ENCODE data around the gene TEX52. TPM values are rescaled to one million over a fixed set of nuclear protein-coding genes. Genes with fewer than 3 reads are reported as not detected.

Gene TEX52
- total RNA-seq, 1 experiment from 2014 or later = not detected

GRCh38 chr12:2844786-2845185, 12.1 kb downstream of the TEX52 start:
- H3K4me1 ChIP-seq (ENCODE audit: insufficient read depth, low read length, poor library complexity, severe bottlenecking) = peaks cover 25% of the 10 kb centered on the region

GRCh38 chr12:2842948-2843347, 13.9 kb downstream of the TEX52 start:
- ChIA-PET POLR2A (ENCODE audit: low non-redundant PET) (no interaction called here), CTCF (interaction anchor here (0.7 to 1.0 kb wide), 3 partner anchors 11 to 391 kb away, joined by 3 read pairs; no protein-coding TSS in a partner anchor)
- Histone ChIP-seq H3K36me3 (ENCODE audit: insufficient read depth, low read length, poor library complexity, severe bottlenecking) (no peaks in the 10 kb centered on the region), H3K27me3 (replicated peaks; ENCODE audit: insufficient read depth, low read depth, low read length, poor library complexity) (no peaks in the 10 kb centered on the region), H3K9me3 (ENCODE audit: low read depth, low read length, poor library complexity, severe bottlenecking) (no peaks in the 10 kb centered on the region), H3K4me1 (ENCODE audit: insufficient read depth, low read length, poor library complexity, severe bottlenecking) (peaks cover 25% of the 10 kb centered on the region), H3K4me3 (ENCODE audit: low read depth, low read length, poor library complexity, severe bottlenecking) (no peak overlapping the region), H3K27ac (ENCODE audit: low read depth, low read length, poor library complexity, severe bottlenecking) (no peak overlapping the region)
- no TSS peak for BruUV-seq (replicated peaks)
- TF ChIP-seq EZH2 (IDR thresholded peaks at IDR 0.05; ENCODE audit: borderline replicate concordance, low read depth, low read length, poor library complexity, severe bottlenecking) (no peak), CTCF (conservative IDR thresholded peaks at IDR 0.05; ENCODE audit: low read depth, low read length) (no peak)
- intact Hi-C loops (cut with micrococcal nuclease; ENCODE audit: unreplicated experiment) = no loop called here
- DNase-seq (ENCODE audit: low spot score) = no peak

More at GRCh38 chr12:2844786-2845185, 12.1 kb downstream of the TEX52 start:
- H3K27me3 ChIP-seq (replicated peaks; ENCODE audit: insufficient read depth, low read depth, low read length, poor library complexity) = no peaks in the 10 kb centered on the region
- H3K27ac ChIP-seq (ENCODE audit: low read depth, low read length, poor library complexity, severe bottlenecking) = no peak overlapping the region
- POLR2A ChIA-PET (ENCODE audit: low non-redundant PET) = no interaction called here
- no TSS peak for BruUV-seq (replicated peaks)
- H3K36me3 ChIP-seq (ENCODE audit: insufficient read depth, low read length, poor library complexity, severe bottlenecking) = no peaks in the 10 kb centered on the region
- no peak for DNase-seq (ENCODE audit: low spot score)
- H3K4me3 ChIP-seq (ENCODE audit: low read depth, low read length, poor library complexity, severe bottlenecking) = no peak overlapping the region
- CTCF ChIA-PET = interaction anchor here (1.9 to 2.0 kb wide), 2 partner anchors 9 to 189 kb away, joined by 7 to 10 read pairs; no protein-coding TSS in a partner anchor
- TF ChIP-seq CTCF (conservative IDR thresholded peaks at IDR 0.05; ENCODE audit: low read depth, low read length) = no peak
- TF ChIP-seq EZH2 (IDR thresholded peaks at IDR 0.05; ENCODE audit: borderline replicate concordance, low read depth, low read length, poor library complexity, severe bottlenecking) = no peak
- intact Hi-C loops (cut with micrococcal nuclease; ENCODE audit: unreplicated experiment) = no loop called here
- no peaks in the 10 kb centered on the region for H3K9me3 ChIP-seq (ENCODE audit: low read depth, low read length, poor library complexity, severe bottlenecking)

GRCh38 chr12:2841056-2841650, 15.7 kb downstream of the TEX52 start:
- no peak for TF ChIP-seq CTCF (conservative IDR thresholded peaks at IDR 0.05; ENCODE audit: low read depth, low read length)
- no peak for TF ChIP-seq EZH2 (IDR thresholded peaks at IDR 0.05; ENCODE audit: borderline replicate concordance, low read depth, low read length, poor library complexity, severe bottlenecking)
- POLR2A ChIA-PET (ENCODE audit: low non-redundant PET) = no interaction called here
- no peaks in the 10 kb centered on the region for H3K36me3 ChIP-seq (ENCODE audit: insufficient read depth, low read length, poor library complexity, severe bottlenecking)
- no TSS peak for BruUV-seq (replicated peaks)
- CTCF ChIA-PET = no interaction called here
- H3K4me3 ChIP-seq (ENCODE audit: low read depth, low read length, poor library complexity, severe bottlenecking) = no peak overlapping the region
- no peaks in the 10 kb centered on the region for H3K27me3 ChIP-seq (replicated peaks; ENCODE audit: insufficient read depth, low read depth, low read length, poor library complexity)
- H3K27ac ChIP-seq (ENCODE audit: low read depth, low read length, poor library complexity, severe bottlenecking) = no peak overlapping the region
- H3K9me3 ChIP-seq (ENCODE audit: low read depth, low read length, poor library complexity, severe bottlenecking) = no peaks in the 10 kb centered on the region
- intact Hi-C loops (cut with micrococcal nuclease; ENCODE audit: unreplicated experiment) = no loop called here
- DNase-seq (ENCODE audit: low spot score) = no peak
- peaks cover 15% of the 10 kb centered on the region for H3K4me1 ChIP-seq (ENCODE audit: insufficient read depth, low read length, poor library complexity, severe bottlenecking)
